ENCODE data around the gene MITD1.
A peak's percentile ranks its signal among the peaks of the same experiment; 100 is the strongest.
"Not testable (repeated sequence)": the region's sequence is repeated elsewhere in the genome, so short reads cannot be mapped to it uniquely, and the experiment has no call there.

MITD1 gene

GRCh38 chr2:99153921-99154604, 26.8 kb downstream of the MITD1 start:
- DNase-seq = no peak

GRCh38 chr2:99152199-99152895, 28.5 kb downstream of the MITD1 start:
- DNase-seq = no peak

GRCh38 chr2:99150706-99151105, 30.2 kb downstream of the MITD1 start:
- DNase-seq = no peak

- peak; percentile 98 for DNase-seq
Observed at GRCh38 chr2:99141110-99142108, 39.4 kb downstream of the MITD1 start, which contains the start of gene C2orf15. Gene C2orf15, plus strand, starts transcription at chr2:99141707. Its CDS starts 8,852 bp downstream, at chr2:99150559.

- no peak for DNase-seq
Observed at GRCh38 chr2:99140860-99141109, 40.1 kb downstream of the MITD1 start.

- DNase-seq = no peak
Observed at GRCh38 chr2:99140056-99140859, 40.6 kb downstream of the MITD1 start.

- DNase-seq = no peak
Observed at GRCh38 chr2:99139003-99139402, 41.9 kb downstream of the MITD1 start.

GRCh38 chr2:99135044-99135556, 45.8 kb downstream of the MITD1 start:
- DNase-seq = not testable (repeated sequence)

- DNase-seq = no peak
Observed at GRCh38 chr2:99127981-99128380, 52.9 kb downstream of the MITD1 start.

All from CD4-positive, alpha-beta T cell treated with Interleukin-4 for 1 hour (primary cell).